Measurements from ENCODE around the gene INHBE.

DNA sequence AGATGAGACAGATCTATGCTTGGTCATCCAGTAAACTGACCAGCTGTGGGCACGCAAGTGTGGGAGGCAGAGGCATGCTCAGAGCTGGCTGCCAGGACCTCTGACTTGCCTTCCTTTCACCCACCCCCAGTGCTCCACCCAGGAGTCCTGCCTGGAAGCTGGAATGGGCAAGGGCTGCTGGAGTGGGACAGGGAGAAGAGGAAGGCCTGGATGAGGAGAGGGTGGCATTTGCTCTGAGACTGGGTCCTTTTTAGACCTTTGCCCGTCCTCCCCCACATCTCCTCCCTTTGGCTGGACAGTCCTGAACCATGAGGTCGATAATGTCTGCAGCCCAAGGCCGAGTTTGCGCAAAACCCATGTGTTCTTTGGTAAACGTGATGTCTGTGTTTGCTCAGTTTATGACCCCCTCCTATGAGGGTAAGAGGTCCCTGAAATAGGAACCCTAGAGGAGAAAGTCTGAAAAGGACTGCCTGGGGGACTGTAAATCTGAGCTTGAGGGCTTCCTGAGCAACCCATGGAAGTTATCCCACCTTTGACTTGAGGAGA is 3.8 kb upstream of the INHBE start:
- TF ChIP-seq, protein P1, sequence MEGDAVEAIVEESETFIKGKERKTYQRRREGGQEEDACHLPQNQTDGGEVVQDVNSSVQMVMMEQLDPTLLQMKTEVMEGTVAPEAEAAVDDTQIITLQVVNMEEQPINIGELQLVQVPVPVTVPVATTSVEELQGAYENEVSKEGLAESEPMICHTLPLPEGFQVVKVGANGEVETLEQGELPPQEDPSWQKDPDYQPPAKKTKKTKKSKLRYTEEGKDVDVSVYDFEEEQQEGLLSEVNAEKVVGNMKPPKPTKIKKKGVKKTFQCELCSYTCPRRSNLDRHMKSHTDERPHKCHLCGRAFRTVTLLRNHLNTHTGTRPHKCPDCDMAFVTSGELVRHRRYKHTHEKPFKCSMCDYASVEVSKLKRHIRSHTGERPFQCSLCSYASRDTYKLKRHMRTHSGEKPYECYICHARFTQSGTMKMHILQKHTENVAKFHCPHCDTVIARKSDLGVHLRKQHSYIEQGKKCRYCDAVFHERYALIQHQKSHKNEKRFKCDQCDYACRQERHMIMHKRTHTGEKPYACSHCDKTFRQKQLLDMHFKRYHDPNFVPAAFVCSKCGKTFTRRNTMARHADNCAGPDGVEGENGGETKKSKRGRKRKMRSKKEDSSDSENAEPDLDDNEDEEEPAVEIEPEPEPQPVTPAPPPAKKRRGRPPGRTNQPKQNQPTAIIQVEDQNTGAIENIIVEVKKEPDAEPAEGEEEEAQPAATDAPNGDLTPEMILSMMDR (IDR thresholded peaks at IDR 0.05; ENCODE audit: low read length): no peak
- no peak for TF ChIP-seq EZH2 (IDR thresholded peaks at IDR 0.05; ENCODE audit: borderline replicate concordance, low read length)
